PC-3 (cell line): ENCODE data around the gene AUTS2.

Source experiments
- CTCF ChIP-seq: fragments of 300-600 bp; sonication (generic); conservative IDR thresholded peaks from 2 replicates; pipeline ENCODE4 v1.5.1; 2017; ENCODE audit warnings: antibody characterized with exemption, low read depth, mild to moderate bottlenecking, low read length
- EZH2 ChIP-seq: fragments of 300-600 bp; sonication (generic); IDR thresholded peaks from one replicate; pipeline ENCODE4 v1.6.1; 2017; ENCODE audit warnings: antibody characterized with exemption, mild to moderate bottlenecking, low read length; ENCODE audit not compliant: unreplicated experiment
- EZH2phosphoT487 ChIP-seq: fragments of 300-600 bp; sonication (generic); IDR thresholded peaks from 2 replicates; pipeline ENCODE4 v1.6.1; 2018; ENCODE audit warnings: mild to moderate bottlenecking, antibody characterized with exemption, low read length, borderline replicate concordance

- TF ChIP-seq EZH2phosphoT487 (no peak), CTCF (no peak), EZH2 (no peak)
These were observed 192.9 kb downstream of the AUTS2 start for GRCh38 chr7:69790977-69791724.
